ENCODE measurements around the gene P2RX5.

- TF ChIP-seq SUZ12 (IDR thresholded peaks at IDR 0.05) (no peak), NFRKB (IDR thresholded peaks at IDR 0.05) (no peak), FOXM1 (IDR thresholded peaks at IDR 0.05; ENCODE audit: borderline replicate concordance) (no peak), SP1 (IDR thresholded peaks at IDR 0.05) (no peak), BHLHE40 (IDR thresholded peaks at IDR 0.05; ENCODE audit: borderline replicate concordance) (no peak), TARDBP (IDR thresholded peaks at IDR 0.05) (no peak)
These were observed 55.9 kb downstream of the P2RX5 start for GRCh38 chr17:3639981-3640596.

All from HEK293T (cell line).